Thyroid gland (tissue), 4 donors: Measurements from ENCODE around the gene SLC22A12. TPM values are rescaled to one million over a fixed set of nuclear protein-coding genes. Genes with fewer than 3 reads are reported as not detected.

ENCODE experiments used
- DNase-seq, 2 donors: peaks; one replicate each; pipeline ENCODE4 v3.0.0-alpha.2; 2019
- H3K27ac ChIP-seq, 3 donors: fragments of 200-600 bp; sonication (generic); 1 replicate in 2 of 3; 2 replicates in 1 of 3; pipeline ENCODE4 v1.5.1; 2016 to 2019; ENCODE audit warnings: mild to moderate bottlenecking in 1 of 3, moderate library complexity in 1 of 3
- H3K27me3 ChIP-seq: fragments of 200-600 bp; sonication (generic); one replicate; pipeline ENCODE4 v1.5.1; 2019
- H3K36me3 ChIP-seq, 2 donors: fragments of 200-600 bp; sonication (generic); one replicate each; pipeline ENCODE4 v1.5.1; 2016 to 2019
- H3K4me1 ChIP-seq, 2 donors: fragments of 200-600 bp; sonication (generic); one replicate each; pipeline ENCODE4 v1.5.1; 2017 to 2019
- H3K4me3 ChIP-seq, 3 donors: fragments of 200-600 bp; sonication (generic); replicated peaks in 1 of 3; 1 replicate in 2 of 3; 2 replicates in 1 of 3; pipeline ENCODE4 v1.5.1; 2016; ENCODE audit warnings: mild to moderate bottlenecking in 1 of 3
- H3K9me3 ChIP-seq: fragments of 200-600 bp; sonication (generic); one replicate; pipeline ENCODE4 v1.5.1; 2017
- POLR2A ChIP-seq, 2 donors: fragments of 450-650 bp; IDR thresholded peaks; one replicate each; pipeline ENCODE4 v1.6.1; 2017; ENCODE audit warnings: antibody characterized with exemption in 2 of 2, mild to moderate bottlenecking in 2 of 2, moderate library complexity in 1 of 2
- WGBS, 2 donors: methylation state at CpG; one replicate each; pipeline ENCODE4 v1.1.5; 2017; 5-methylcytosine and 5-hydroxymethylcytosine counted together
- intact Hi-C: fragments of 100-400 bp; cut with DNase I; formaldehyde crosslinking; loops from one replicate; pipeline ENCODE4 v1.15.1; 2023
- total RNA-seq, 4 donors: library from RNA; depleted of rRNA; stranded (reverse); fragments of >200 nt; gene quantifications; one replicate each; pipeline ENCODE4 v1.2.3, GENCODE V29; 2016
- TF ChIP-seq, protein P1 (sequence below), 6 experiments: fragments of 200-600 bp in 3 of 6; fragments of 450-650 bp in 3 of 6; sonication (generic) in 3 of 6; IDR thresholded peaks; one replicate each; pipeline ENCODE4 v1.5.1; 2016 to 2019; ENCODE audit warnings: antibody characterized with exemption in 6 of 6, mild to moderate bottlenecking in 2 of 6, inconsistent platforms in 1 of 6, moderate library complexity in 1 of 6

The SLC22A12 gene
- total RNA-seq, 4 donors from 2014 or later, result not detected

DNA sequence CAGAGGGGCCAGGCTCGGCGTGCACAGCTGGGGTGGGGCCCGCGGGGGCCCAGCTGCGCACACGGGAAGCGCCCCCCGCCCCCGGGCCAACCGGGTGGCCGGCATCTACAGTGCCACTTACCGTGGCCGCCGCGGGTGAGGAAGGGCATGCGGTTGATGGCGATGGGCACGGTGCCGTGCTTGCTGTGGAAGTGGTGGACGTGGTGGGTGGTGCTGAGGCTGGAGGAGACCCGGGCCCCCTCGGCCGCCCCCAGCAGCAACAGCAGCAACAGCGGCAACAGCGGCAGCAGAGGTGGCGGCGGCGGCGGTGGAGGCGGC lies 51.4 kb downstream of the SLC22A12 start:
- intact Hi-C loops, result no loop called here
- 4 to 9% methylated on average over 11 to 29 of the region's 30 CpGs for WGBS, 2 donors
- Histone ChIP-seq H3K9me3 (no peaks in the 10 kb centered on the region), H3K4me1 (peaks cover 0 to 26% of the 10 kb centered on the region in 2 donors), H3K4me3 (no peak overlapping the region), H3K27ac (no peak overlapping the region), H3K36me3 (no peaks in the 10 kb centered on the region), H3K27me3 (peaks cover 4% of the 10 kb centered on the region)
- DNase-seq, result no peak
- TF ChIP-seq POLR2A (IDR thresholded peaks at IDR 0.05), result no peak
- TF ChIP-seq, protein P1, sequence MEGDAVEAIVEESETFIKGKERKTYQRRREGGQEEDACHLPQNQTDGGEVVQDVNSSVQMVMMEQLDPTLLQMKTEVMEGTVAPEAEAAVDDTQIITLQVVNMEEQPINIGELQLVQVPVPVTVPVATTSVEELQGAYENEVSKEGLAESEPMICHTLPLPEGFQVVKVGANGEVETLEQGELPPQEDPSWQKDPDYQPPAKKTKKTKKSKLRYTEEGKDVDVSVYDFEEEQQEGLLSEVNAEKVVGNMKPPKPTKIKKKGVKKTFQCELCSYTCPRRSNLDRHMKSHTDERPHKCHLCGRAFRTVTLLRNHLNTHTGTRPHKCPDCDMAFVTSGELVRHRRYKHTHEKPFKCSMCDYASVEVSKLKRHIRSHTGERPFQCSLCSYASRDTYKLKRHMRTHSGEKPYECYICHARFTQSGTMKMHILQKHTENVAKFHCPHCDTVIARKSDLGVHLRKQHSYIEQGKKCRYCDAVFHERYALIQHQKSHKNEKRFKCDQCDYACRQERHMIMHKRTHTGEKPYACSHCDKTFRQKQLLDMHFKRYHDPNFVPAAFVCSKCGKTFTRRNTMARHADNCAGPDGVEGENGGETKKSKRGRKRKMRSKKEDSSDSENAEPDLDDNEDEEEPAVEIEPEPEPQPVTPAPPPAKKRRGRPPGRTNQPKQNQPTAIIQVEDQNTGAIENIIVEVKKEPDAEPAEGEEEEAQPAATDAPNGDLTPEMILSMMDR (IDR thresholded peaks at IDR 0.05), result no peak

- peaks cover 4% of the 10 kb centered on the region for H3K27me3 ChIP-seq
- TF ChIP-seq, protein P1 (IDR thresholded peaks at IDR 0.05), result no peak
- no peak for TF ChIP-seq POLR2A (IDR thresholded peaks at IDR 0.05)
- H3K9me3 ChIP-seq, result no peaks in the 10 kb centered on the region
- no peak overlapping the region for H3K27ac ChIP-seq
- H3K36me3 ChIP-seq, result no peaks in the 10 kb centered on the region
- no peak for DNase-seq
- intact Hi-C loops, result no loop called here
- H3K4me3 ChIP-seq, result peak overlapping the region in 1 of 3 donors; percentile 15
- WGBS, 2 donors, result 0% methylated on average over 10 to 22 of the region's 36 CpGs
- H3K4me1 ChIP-seq, result peaks cover 0 to 22% of the 10 kb centered on the region in 2 donors
Measured at GRCh38 chr11:64642871-64643255, 51.8 kb downstream of the SLC22A12 start.

DNA sequence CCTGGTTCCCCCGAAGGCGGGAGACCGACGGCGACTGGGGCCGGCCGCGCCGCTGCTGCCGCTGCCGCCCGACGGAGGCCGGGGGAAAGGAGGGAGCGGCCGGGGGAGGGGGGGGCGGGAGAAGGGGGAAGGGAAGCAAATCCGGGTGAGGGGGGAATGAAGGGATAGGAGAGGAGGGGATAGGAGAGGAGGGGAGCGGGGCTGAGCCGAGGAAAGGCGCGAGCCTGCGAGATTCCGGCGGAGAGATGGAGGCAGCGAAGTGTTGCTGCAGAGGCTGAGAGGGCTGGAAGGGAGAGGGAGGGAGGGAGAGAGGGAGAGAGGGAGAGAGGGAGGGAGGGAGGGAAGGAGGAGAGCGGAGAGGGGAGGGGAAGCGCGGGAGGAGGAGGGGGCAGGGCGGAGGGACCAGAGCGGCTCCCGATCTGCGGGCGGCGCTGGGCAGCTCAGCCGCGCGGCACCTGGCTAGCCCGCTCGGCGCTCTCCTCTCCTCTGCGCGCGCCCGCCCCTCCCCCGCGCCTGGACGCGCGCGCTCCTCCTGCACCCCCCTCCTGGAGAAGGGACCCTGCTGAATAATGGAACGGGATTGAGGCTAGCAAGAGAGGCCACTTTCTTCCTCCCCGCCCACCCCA lies 52.3 kb downstream of the SLC22A12 start:
- peaks cover 4% of the 10 kb centered on the region for H3K27me3 ChIP-seq

DNA sequence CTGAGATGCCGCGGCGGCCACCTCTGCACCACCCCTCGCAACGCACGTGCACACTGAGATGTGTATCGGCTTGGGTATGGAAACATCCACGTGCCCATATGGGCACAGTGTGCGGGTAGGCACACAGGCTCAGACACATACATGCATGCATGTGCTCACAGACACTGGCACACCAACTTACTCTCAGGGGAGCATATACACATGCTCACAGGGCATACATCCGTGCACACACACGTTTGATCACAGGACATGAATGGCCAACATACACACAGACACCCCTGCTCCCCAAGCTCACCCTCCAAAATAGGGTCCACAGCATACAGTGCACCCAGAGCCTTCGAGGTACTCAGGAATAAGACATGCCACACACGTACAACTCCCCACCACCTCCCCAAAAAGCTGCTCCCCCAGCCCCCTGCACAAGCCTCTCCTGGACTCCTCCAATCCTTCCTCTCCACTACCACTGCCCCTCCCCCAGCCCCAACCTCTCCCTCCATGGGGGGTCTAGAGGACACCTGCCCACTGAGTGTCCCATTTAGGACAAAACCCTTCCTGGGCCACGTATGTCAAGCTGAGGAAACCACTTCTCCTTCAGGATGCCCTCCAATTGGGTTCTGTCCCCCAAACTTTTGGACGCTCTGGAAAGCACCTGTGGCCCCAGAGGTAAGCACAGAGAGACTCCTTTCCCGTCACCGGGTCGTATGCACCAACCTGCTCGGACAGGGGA lies 53.1 kb downstream of the SLC22A12 start:
- TF ChIP-seq, protein P1 (IDR thresholded peaks at IDR 0.05), result no peak
- WGBS, 2 donors, result 13 to 17% methylated on average over 13 to 19 of the region's 19 CpGs
- Histone ChIP-seq H3K27me3 (peaks cover 4% of the 10 kb centered on the region), H3K36me3 (no peaks in the 10 kb centered on the region), H3K27ac (no peak overlapping the region), H3K4me3 (no peak overlapping the region), H3K4me1 (peaks cover 0 to 16% of the 10 kb centered on the region in 2 donors), H3K9me3 (no peaks in the 10 kb centered on the region)
- no peak for DNase-seq
- intact Hi-C loops, result no loop called here

More for the DNA sequence above, 52.3 kb downstream of the SLC22A12 start:
- H3K4me1 ChIP-seq, result peaks cover 0 to 17% of the 10 kb centered on the region in 2 donors
- no peaks in the 10 kb centered on the region for H3K36me3 ChIP-seq
- intact Hi-C loops, result no loop called here
- TF ChIP-seq, protein P1 (IDR thresholded peaks at IDR 0.05), result no peak
- TF ChIP-seq POLR2A (IDR thresholded peaks at IDR 0.05), result no peak
- 1 to 2% methylated on average over 39 to 47 of the region's 53 CpGs for WGBS, 2 donors
- H3K9me3 ChIP-seq, result no peaks in the 10 kb centered on the region
- H3K27ac ChIP-seq, result no peak overlapping the region
- peak overlapping the region in 1 of 3 donors; percentile 15 for H3K4me3 ChIP-seq
- peak; percentile 58 to 70 for DNase-seq

GRCh38 chr11:64644647-64645275 lies 53.7 kb downstream of the SLC22A12 start:
- 42 to 49% methylated on average over 10 to 11 of the region's 11 CpGs for WGBS, 2 donors
- Histone ChIP-seq H3K27ac (no peak overlapping the region), H3K27me3 (peaks cover 4% of the 10 kb centered on the region), H3K4me3 (no peak overlapping the region), H3K4me1 (peaks cover 0 to 16% of the 10 kb centered on the region in 2 donors), H3K9me3 (no peaks in the 10 kb centered on the region), H3K36me3 (no peaks in the 10 kb centered on the region)
- TF ChIP-seq POLR2A (IDR thresholded peaks at IDR 0.05), result no peak
- TF ChIP-seq, protein P1 (IDR thresholded peaks at IDR 0.05), result peak in 2 of 6 experiments; percentile 22 to 30
- DNase-seq, result peak; percentile 27 to 54
- intact Hi-C loops, result no loop called here
